ENCODE data around the gene KCMF1.

The KCMF1 gene

DNA sequence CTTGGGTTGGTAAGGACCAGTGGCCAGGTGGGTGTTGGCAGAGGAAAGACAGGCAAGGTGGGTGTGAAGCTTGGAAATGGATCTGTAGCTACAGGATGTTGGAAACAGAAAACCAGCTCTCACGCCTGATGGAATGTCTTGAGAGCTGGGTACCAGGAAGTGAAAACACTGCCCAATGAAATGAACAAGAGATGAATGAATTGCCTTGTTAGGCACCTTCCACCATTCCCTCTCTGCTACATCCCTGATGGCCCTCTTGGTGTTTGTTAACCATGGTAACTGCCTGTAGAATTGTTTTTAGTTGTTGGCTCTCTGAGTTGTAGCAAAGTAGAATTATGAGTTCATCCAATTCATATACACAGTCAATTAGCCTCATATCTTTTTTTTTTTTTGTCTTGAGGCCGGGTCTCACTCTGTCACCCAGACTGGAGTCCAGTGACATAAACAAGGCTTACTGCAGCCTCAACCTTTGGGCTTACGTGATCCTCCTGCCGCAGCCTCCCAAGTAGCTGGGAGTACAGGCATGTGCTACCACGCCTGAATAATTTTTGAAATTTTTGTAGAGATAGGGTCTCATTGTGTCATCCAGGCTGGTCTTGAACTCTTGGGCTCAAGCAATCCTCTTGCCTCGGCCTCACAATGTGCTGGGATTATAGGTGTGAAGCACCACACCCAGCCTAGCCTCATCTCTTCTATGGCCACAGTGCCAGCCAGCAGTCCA lies 9.5 kb downstream of the KCMF1 start:
- Histone ChIP-seq H4K8ac (ENCODE audit: low read depth, low read length) (no peak overlapping the region), H3K79me1 (ENCODE audit: low read depth, low read length) (no peaks in the 10 kb centered on the region), H3K18ac (ENCODE audit: low read length) (peak overlapping the region; percentile 48), H3K4me3 (ENCODE audit: low read length in 2 of 2) (no peak overlapping the region), H3K9me3 (replicated peaks in 1 of 2; ENCODE audit: control insufficient read depth in 2 of 2, insufficient read depth in 1 of 2, low read depth in 1 of 2, low read length in 2 of 2) (no peaks in the 10 kb centered on the region), H2BK120ac (ENCODE audit: low read depth, low read length) (no peak overlapping the region), H3K27me3 (ENCODE audit: control insufficient read depth in 3 of 3, insufficient read depth in 3 of 3, low read depth in 1 of 3, low read length in 3 of 3) (no peaks in the 10 kb centered on the region), H2AFZ (ENCODE audit: low read length) (no peak overlapping the region), H2BK5ac (ENCODE audit: low read length) (no peak overlapping the region), H3K4me2 (ENCODE audit: insufficient read depth, low read length, poor library complexity, severe bottlenecking) (no peak overlapping the region), H3K4me1 (ENCODE audit: control insufficient read depth in 2 of 2, insufficient read depth in 1 of 2, low read depth in 1 of 2, low read length in 2 of 2) (peaks cover 0 to 2% of the 10 kb centered on the region in 2 donors), H4K91ac (ENCODE audit: low read depth, low read length, poor library complexity) (no peak overlapping the region), H3K4ac (ENCODE audit: low read length) (no peak overlapping the region), H3K23ac (ENCODE audit: low read depth, low read length, poor library complexity) (no peak overlapping the region), H2AK5ac (ENCODE audit: low read depth, low read length) (no peak overlapping the region), H3K27ac (replicated peaks; ENCODE audit: low read length) (no peak overlapping the region), H3K14ac (ENCODE audit: low read length) (no peak overlapping the region), H2BK12ac (ENCODE audit: low read length) (no peak overlapping the region), H3K9ac (ENCODE audit: low read depth, low read length, poor library complexity) (no peak overlapping the region), H3K36me3 (replicated peaks in 1 of 2; ENCODE audit: control insufficient read depth in 2 of 2, insufficient read depth in 2 of 2, low read length in 2 of 2) (peaks cover 0 to 15% of the 10 kb centered on the region in 2 donors), H2BK15ac (ENCODE audit: low read length) (no peak overlapping the region)
- DNase-seq (ENCODE audit: low spot score), result no peak
- no CpG with 5 or more reads among the region's 6 CpGs for WGBS, 2 donors (ENCODE audit: extremely low coverage in 2 of 2, insufficient read length in 2 of 2, insufficient replicate concordance in 1 of 2)

DNA sequence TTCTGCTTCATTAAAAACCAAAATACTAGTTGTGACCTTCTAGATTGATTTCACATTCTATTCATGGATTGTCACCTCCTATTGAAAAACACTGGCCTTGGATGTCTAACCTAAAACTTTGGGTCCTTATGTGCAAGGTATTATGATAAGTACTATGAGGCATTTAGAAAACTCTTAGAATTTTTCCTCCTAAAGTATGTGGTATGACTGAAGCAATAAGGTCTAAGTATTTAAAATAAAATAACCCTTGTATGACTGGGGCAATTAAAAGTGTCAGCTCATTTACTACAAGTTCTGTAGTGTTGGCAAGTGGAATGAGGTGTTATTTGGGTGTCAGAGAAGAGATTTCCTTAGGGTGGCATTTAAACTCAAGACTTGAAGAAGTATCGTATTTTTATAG lies 15.1 kb downstream of the KCMF1 start:
- Histone ChIP-seq H2BK15ac (ENCODE audit: low read length) (no peak overlapping the region), H3K27me3 (ENCODE audit: control insufficient read depth in 3 of 3, insufficient read depth in 3 of 3, low read depth in 1 of 3, low read length in 3 of 3) (no peaks in the 10 kb centered on the region), H2BK12ac (ENCODE audit: low read length) (no peak overlapping the region), H3K4me1 (ENCODE audit: control insufficient read depth in 2 of 2, insufficient read depth in 1 of 2, low read depth in 1 of 2, low read length in 2 of 2) (peaks cover 0 to 2% of the 10 kb centered on the region in 2 donors), H4K8ac (ENCODE audit: low read depth, low read length) (no peak overlapping the region), H2BK5ac (ENCODE audit: low read length) (no peak overlapping the region), H2AK5ac (ENCODE audit: low read depth, low read length) (no peak overlapping the region), H3K9me3 (replicated peaks in 1 of 2; ENCODE audit: control insufficient read depth in 2 of 2, insufficient read depth in 1 of 2, low read depth in 1 of 2, low read length in 2 of 2) (no peaks in the 10 kb centered on the region), H3K79me1 (ENCODE audit: low read depth, low read length) (peaks cover 4% of the 10 kb centered on the region), H3K4me3 (ENCODE audit: low read length in 2 of 2) (no peak overlapping the region), H4K91ac (ENCODE audit: low read depth, low read length, poor library complexity) (no peak overlapping the region), H2BK120ac (ENCODE audit: low read depth, low read length) (no peak overlapping the region), H3K14ac (ENCODE audit: low read length) (no peak overlapping the region), H3K36me3 (replicated peaks in 1 of 2; ENCODE audit: control insufficient read depth in 2 of 2, insufficient read depth in 2 of 2, low read length in 2 of 2) (peaks cover 0 to 5% of the 10 kb centered on the region in 2 donors), H3K27ac (replicated peaks; ENCODE audit: low read length) (no peak overlapping the region), H3K9ac (ENCODE audit: low read depth, low read length, poor library complexity) (no peak overlapping the region), H3K4me2 (ENCODE audit: insufficient read depth, low read length, poor library complexity, severe bottlenecking) (no peak overlapping the region), H3K4ac (ENCODE audit: low read length) (no peak overlapping the region), H3K18ac (ENCODE audit: low read length) (no peak overlapping the region), H2AFZ (ENCODE audit: low read length) (no peak overlapping the region), H3K23ac (ENCODE audit: low read depth, low read length, poor library complexity) (no peak overlapping the region)
- no peak for DNase-seq (ENCODE audit: low spot score)
- WGBS, 2 donors (ENCODE audit: extremely low coverage in 2 of 2, insufficient read length in 2 of 2, insufficient replicate concordance in 1 of 2), result 100% methylated on average over 1 of the region's 1 CpG; no CpG with 5 or more reads in 1 of the 2 donors

GRCh38 chr2:84989422-84989821 lies 18.5 kb downstream of the KCMF1 start:
- Histone ChIP-seq H2AK5ac (ENCODE audit: low read depth, low read length) (no peak overlapping the region), H3K27me3 (ENCODE audit: control insufficient read depth in 3 of 3, insufficient read depth in 3 of 3, low read depth in 1 of 3, low read length in 3 of 3) (no peaks in the 10 kb centered on the region), H4K8ac (ENCODE audit: low read depth, low read length) (no peak overlapping the region), H3K27ac (replicated peaks; ENCODE audit: low read length) (no peak overlapping the region), H3K18ac (ENCODE audit: low read length) (no peak overlapping the region), H4K91ac (ENCODE audit: low read depth, low read length, poor library complexity) (no peak overlapping the region), H2BK5ac (ENCODE audit: low read length) (no peak overlapping the region), H3K9ac (ENCODE audit: low read depth, low read length, poor library complexity) (no peak overlapping the region), H3K4ac (ENCODE audit: low read length) (no peak overlapping the region), H3K36me3 (replicated peaks in 1 of 2; ENCODE audit: control insufficient read depth in 2 of 2, insufficient read depth in 2 of 2, low read length in 2 of 2) (peaks cover 0 to 8% of the 10 kb centered on the region in 2 donors), H3K23ac (ENCODE audit: low read depth, low read length, poor library complexity) (no peak overlapping the region), H2BK120ac (ENCODE audit: low read depth, low read length) (no peak overlapping the region), H2BK12ac (ENCODE audit: low read length) (no peak overlapping the region), H3K4me1 (ENCODE audit: control insufficient read depth in 2 of 2, insufficient read depth in 1 of 2, low read depth in 1 of 2, low read length in 2 of 2) (peaks cover 0 to 2% of the 10 kb centered on the region in 2 donors), H3K4me3 (ENCODE audit: low read length in 2 of 2) (no peak overlapping the region), H3K14ac (ENCODE audit: low read length) (no peak overlapping the region), H2BK15ac (ENCODE audit: low read length) (no peak overlapping the region), H3K9me3 (replicated peaks in 1 of 2; ENCODE audit: control insufficient read depth in 2 of 2, insufficient read depth in 1 of 2, low read depth in 1 of 2, low read length in 2 of 2) (no peaks in the 10 kb centered on the region), H3K4me2 (ENCODE audit: insufficient read depth, low read length, poor library complexity, severe bottlenecking) (no peak overlapping the region), H2AFZ (ENCODE audit: low read length) (no peak overlapping the region), H3K79me1 (ENCODE audit: low read depth, low read length) (peaks cover 8% of the 10 kb centered on the region)
- no CpG with 5 or more reads among the region's 2 CpGs for WGBS, 2 donors (ENCODE audit: extremely low coverage in 2 of 2, insufficient read length in 2 of 2, insufficient replicate concordance in 1 of 2)
- DNase-seq (ENCODE audit: low spot score), result no peak

DNA sequence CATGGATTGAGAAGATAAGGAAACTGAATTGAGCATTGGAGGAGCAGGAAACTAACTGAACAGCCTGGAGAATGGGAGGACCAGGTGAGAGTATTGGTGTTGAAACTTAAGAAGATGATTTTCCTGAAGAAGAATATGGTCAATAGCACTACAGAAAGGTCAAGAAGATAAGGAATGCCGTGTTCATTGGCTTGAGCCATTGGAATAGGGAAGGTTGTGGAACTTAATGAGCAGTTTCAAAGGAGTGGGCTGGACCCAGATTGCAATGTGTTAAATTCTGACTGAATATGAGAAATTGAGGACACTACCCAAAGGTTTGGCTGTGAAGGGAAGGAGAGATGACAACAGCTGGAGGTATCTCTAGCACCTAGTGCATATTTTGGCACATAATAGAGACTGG lies 19.0 kb downstream of the KCMF1 start:
- H3K18ac ChIP-seq (ENCODE audit: low read length), result no peak overlapping the region
- H2AFZ ChIP-seq (ENCODE audit: low read length), result no peak overlapping the region
- no peaks in the 10 kb centered on the region for H3K27me3 ChIP-seq (ENCODE audit: control insufficient read depth in 3 of 3, insufficient read depth in 3 of 3, low read depth in 1 of 3, low read length in 3 of 3)
- H2AK5ac ChIP-seq (ENCODE audit: low read depth, low read length), result no peak overlapping the region
- H2BK12ac ChIP-seq (ENCODE audit: low read length), result no peak overlapping the region
- H3K9me3 ChIP-seq (replicated peaks in 1 of 2; ENCODE audit: control insufficient read depth in 2 of 2, insufficient read depth in 1 of 2, low read depth in 1 of 2, low read length in 2 of 2), result no peaks in the 10 kb centered on the region
- H3K23ac ChIP-seq (ENCODE audit: low read depth, low read length, poor library complexity), result no peak overlapping the region
- H3K4ac ChIP-seq (ENCODE audit: low read length), result no peak overlapping the region
- H2BK120ac ChIP-seq (ENCODE audit: low read depth, low read length), result no peak overlapping the region
- peaks cover 8% of the 10 kb centered on the region for H3K79me1 ChIP-seq (ENCODE audit: low read depth, low read length)
- H3K9ac ChIP-seq (ENCODE audit: low read depth, low read length, poor library complexity), result no peak overlapping the region
- no CpG with 5 or more reads among the region's 1 CpG for WGBS, 2 donors (ENCODE audit: extremely low coverage in 2 of 2, insufficient read length in 2 of 2, insufficient replicate concordance in 1 of 2)
- H3K36me3 ChIP-seq (replicated peaks in 1 of 2; ENCODE audit: control insufficient read depth in 2 of 2, insufficient read depth in 2 of 2, low read length in 2 of 2), result peaks cover 0 to 8% of the 10 kb centered on the region in 2 donors
- H3K14ac ChIP-seq (ENCODE audit: low read length), result no peak overlapping the region
- no peak for DNase-seq (ENCODE audit: low spot score)
- no peak overlapping the region for H4K91ac ChIP-seq (ENCODE audit: low read depth, low read length, poor library complexity)
- H2BK15ac ChIP-seq (ENCODE audit: low read length), result no peak overlapping the region
- no peak overlapping the region for H3K27ac ChIP-seq (replicated peaks; ENCODE audit: low read length)
- H4K8ac ChIP-seq (ENCODE audit: low read depth, low read length), result no peak overlapping the region
- no peak overlapping the region for H2BK5ac ChIP-seq (ENCODE audit: low read length)
- peaks cover 0 to 2% of the 10 kb centered on the region in 2 donors for H3K4me1 ChIP-seq (ENCODE audit: control insufficient read depth in 2 of 2, insufficient read depth in 1 of 2, low read depth in 1 of 2, low read length in 2 of 2)
- H3K4me2 ChIP-seq (ENCODE audit: insufficient read depth, low read length, poor library complexity, severe bottlenecking), result no peak overlapping the region
- no peak overlapping the region for H3K4me3 ChIP-seq (ENCODE audit: low read length in 2 of 2)

Measured in neuronal stem cell (in vitro differentiated cells).